ENCODE measurements around the gene GRIN1. TPM values are rescaled to one million over a fixed set of nuclear protein-coding genes. Genes with fewer than 3 reads are reported as not detected.
A peak's percentile ranks its signal among the peaks of the same experiment; 100 is the strongest.

GRIN1 gene
- total and polyA plus RNA-seq, 2 of the 13 experiments (the other 11 are each of a cell fraction or from before 2014, with no cell fraction given) = 0.13 TPM; not detected in 1

DNA sequence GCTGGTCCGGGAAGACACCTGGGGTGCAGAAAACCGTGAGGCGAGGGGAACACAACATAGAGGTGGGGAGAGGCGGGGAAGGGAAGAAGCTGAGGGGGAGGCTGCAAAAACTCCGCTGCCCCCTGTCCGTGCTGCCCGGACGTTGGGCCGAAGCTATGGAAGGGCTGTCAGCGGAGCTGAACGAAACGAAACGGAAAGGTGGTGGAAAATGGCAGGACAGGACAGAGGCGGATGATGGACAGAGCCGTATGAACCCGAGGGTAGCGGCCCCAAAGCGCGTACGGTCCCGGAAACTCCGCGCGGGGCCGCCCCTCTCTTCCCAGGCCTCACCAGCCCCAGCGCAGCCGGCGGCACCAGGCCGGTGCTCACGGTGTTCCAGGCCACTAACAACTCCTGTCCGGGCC is 49.1 kb downstream of the GRIN1 start:
- Histone ChIP-seq H3K79me2 (ENCODE audit: insufficient read depth, low read length) (peaks cover 26% of the 10 kb centered on the region), H4K20me1 (ENCODE audit: insufficient read depth, low read length) (no peaks in the 10 kb centered on the region), H3K4me1 (ENCODE audit: insufficient read depth, low read length) (peaks cover 28% of the 10 kb centered on the region), H3K36me3 (replicated peaks in 1 of 2; ENCODE audit: control insufficient read depth in 1 of 2, insufficient read depth in 2 of 2, low read length in 2 of 2) (peaks cover 21 to 34% of the 10 kb centered on the region in 2 experiments; a peak in 4 of 5 replicates), H3K4me2 (ENCODE audit: low read depth, low read length) (peak overlapping the region; percentile 90), H2AFZ (ENCODE audit: low read length) (no peak overlapping the region), H3K4me3 (replicated peaks in 1 of 3; ENCODE audit: insufficient read depth in 1 of 3, low read depth in 2 of 3, low read length in 3 of 3) (peak overlapping the region; percentile 84 to 99 (median 97)), H3K9ac (ENCODE audit: insufficient read depth, low read depth, low read length) (peak overlapping the region; percentile 87), H3K27me3 (ENCODE audit: control insufficient read depth in 1 of 2, insufficient read depth in 2 of 2, low read length in 2 of 2) (no peaks in the 10 kb centered on the region), H3K9me3 (ENCODE audit: low read length) (no peaks in the 10 kb centered on the region), H3K27ac (ENCODE audit: extremely low read length, insufficient read depth, low read length) (peak overlapping the region; percentile 81)
- DNase-seq (ENCODE audit: low spot score) (no peak), ATAC-seq (peak; percentile 2; the same call in 2 of the 3 replicates), FAIRE-seq (no peak)
- intact Hi-C loops (cut with micrococcal nuclease; ENCODE audit: unreplicated experiment) = loop anchor here (1.0 to 2.0 kb wide), 3 partner anchors 17 to 39 kb away; partner anchors contain the start of genes NDOR1, RNF224 and TMEM203
- POLR2A ChIA-PET = interaction anchor here (1.0 to 3.8 kb wide), 13 partner anchors 10 to 66 kb away, joined by 5 to 52 read pairs (median 12); partner anchors contain the start of genes NDOR1, NELFB, RNF208 and TMEM203
- under 1% methylated on average over 14 of the region's 31 CpGs for whole genome bisulfite sequencing (ENCODE audit: low lambda C conversion rate)
- TSS peak; percentile 77 for BruUV-seq (replicated peaks)
- CTCF ChIA-PET (ENCODE audit: low intra/inter-chr PET ratio, low total read pairs) = interaction anchor here (1.1 to 2.6 kb wide), 3 partner anchors 12 to 48 kb away, joined by 4 to 19 read pairs (median 16); partner anchors contain the start of gene RNF224
- in situ Hi-C loops (cut with HindIII; ENCODE audit: extremely low pct_ligation_motif_present, low pct_unique_long_range_greater_than_20kb) = loop anchor here (5.0 kb wide), 1 partner anchor 39 kb away; the partner anchor contains the start of genes CYSRT1 and RNF224
- TF ChIP-seq HNRNPH1 (optimal IDR thresholded peaks at IDR 0.05; ENCODE audit: low read depth, low read length) (no peak), FOXJ3 (CRISPR knock-in tag; IDR thresholded peaks at IDR 0.05; ENCODE audit: borderline replicate concordance) (no peak), ZNF160 (CRISPR knock-in tag; IDR thresholded peaks at IDR 0.05) (no peak), HMGA1 (CRISPR knock-in tag; conservative IDR thresholded peaks at IDR 0.05) (no peak), ZNF768 (CRISPR knock-in tag; IDR thresholded peaks at IDR 0.05) (no peak), ZNF44 (CRISPR knock-in tag; IDR thresholded peaks at IDR 0.05) (0 out of 2 replicates have a peak, but pooled peaks have one; percentile 96), SSRP1 (CRISPR knock-in tag; IDR thresholded peaks at IDR 0.05) (no peak), MIXL1 (CRISPR knock-in tag; IDR thresholded peaks at IDR 0.05) (no peak), BRD4 (CRISPR knock-in tag; IDR thresholded peaks at IDR 0.05) (no peak), ZNF441 (CRISPR knock-in tag; IDR thresholded peaks at IDR 0.05; ENCODE audit: borderline replicate concordance) (no peak), PHB2 (IDR thresholded peaks at IDR 0.05; ENCODE audit: partially characterized antibody) (no peak), ZNF274 (CRISPR knock-in tag; IDR thresholded peaks at IDR 0.05) (peak; percentile 84; the same call in 1 of the 2 replicates), POLR2A (IDR thresholded peaks at IDR 0.05; ENCODE audit: insufficient read depth in 1 of 2, low read depth in 2 of 2, low read length in 2 of 2) (no peak), ZKSCAN8 (CRISPR knock-in tag; IDR thresholded peaks at IDR 0.05; ENCODE audit: borderline replicate concordance) (no peak), TARDBP (CRISPR knock-in tag; IDR thresholded peaks at IDR 0.05) (no peak), JARID2 (CRISPR knock-in tag; IDR thresholded peaks at IDR 0.05; ENCODE audit: insufficient replicate concordance) (no peak), ZNF644 (CRISPR knock-in tag; IDR thresholded peaks at IDR 0.05; ENCODE audit: low read depth) (no peak), NFATC3 (CRISPR knock-in tag; IDR thresholded peaks at IDR 0.05) (0 out of 2 replicates have a peak, but pooled peaks have one; percentile 48), ZSCAN22 (CRISPR knock-in tag; IDR thresholded peaks at IDR 0.05) (no peak), ZNF878 (CRISPR knock-in tag; IDR thresholded peaks at IDR 0.05) (no peak), KDM5B (CRISPR knock-in tag; IDR thresholded peaks at IDR 0.05; ENCODE audit: borderline replicate concordance) (no peak; the same call in 1 of the 2 replicates), ZBTB21 (CRISPR knock-in tag; IDR thresholded peaks at IDR 0.05) (no peak), ZNF563 (CRISPR knock-in tag; IDR thresholded peaks at IDR 0.05) (0 out of 2 replicates have a peak, but pooled peaks have one; percentile 0)
- TF ChIP-seq, protein P1, sequence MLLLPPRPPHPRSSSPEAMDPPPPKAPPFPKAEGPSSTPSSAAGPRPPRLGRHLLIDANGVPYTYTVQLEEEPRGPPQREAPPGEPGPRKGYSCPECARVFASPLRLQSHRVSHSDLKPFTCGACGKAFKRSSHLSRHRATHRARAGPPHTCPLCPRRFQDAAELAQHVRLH (CRISPR knock-in tag; IDR thresholded peaks at IDR 0.05; ENCODE audit: borderline replicate concordance, low read depth) = no peak
- TF ChIP-seq, protein P2, sequence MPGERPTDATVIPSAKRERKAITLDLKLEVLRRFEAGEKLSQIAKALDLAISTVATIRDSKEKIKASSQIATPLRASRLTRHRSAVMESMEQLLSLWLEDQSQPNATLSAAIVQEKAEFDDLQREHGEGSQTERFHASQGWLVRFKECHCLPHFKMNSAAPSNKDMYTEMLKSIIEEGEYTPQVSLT (CRISPR knock-in tag; IDR thresholded peaks at IDR 0.05; ENCODE audit: borderline replicate concordance, low read depth) = no peak
- TF ChIP-seq, protein P3, sequence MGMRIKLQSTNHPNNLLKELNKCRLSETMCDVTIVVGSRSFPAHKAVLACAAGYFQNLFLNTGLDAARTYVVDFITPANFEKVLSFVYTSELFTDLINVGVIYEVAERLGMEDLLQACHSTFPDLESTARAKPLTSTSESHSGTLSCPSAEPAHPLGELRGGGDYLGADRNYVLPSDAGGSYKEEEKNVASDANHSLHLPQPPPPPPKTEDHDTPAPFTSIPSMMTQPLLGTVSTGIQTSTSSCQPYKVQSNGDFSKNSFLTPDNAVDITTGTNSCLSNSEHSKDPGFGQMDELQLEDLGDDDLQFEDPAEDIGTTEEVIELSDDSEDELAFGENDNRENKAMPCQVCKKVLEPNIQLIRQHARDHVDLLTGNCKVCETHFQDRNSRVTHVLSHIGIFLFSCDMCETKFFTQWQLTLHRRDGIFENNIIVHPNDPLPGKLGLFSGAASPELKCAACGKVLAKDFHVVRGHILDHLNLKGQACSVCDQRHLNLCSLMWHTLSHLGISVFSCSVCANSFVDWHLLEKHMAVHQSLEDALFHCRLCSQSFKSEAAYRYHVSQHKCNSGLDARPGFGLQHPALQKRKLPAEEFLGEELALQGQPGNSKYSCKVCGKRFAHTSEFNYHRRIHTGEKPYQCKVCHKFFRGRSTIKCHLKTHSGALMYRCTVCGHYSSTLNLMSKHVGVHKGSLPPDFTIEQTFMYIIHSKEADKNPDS (CRISPR knock-in tag; IDR thresholded peaks at IDR 0.05) = no peak

Measured in HepG2 (cell line).